Mucosa of descending colon (tissue), 3 donors: Measurements from ENCODE around the gene LATS2. TPM values are rescaled to one million over a fixed set of nuclear protein-coding genes. Genes with fewer than 3 reads are reported as not detected.
"Not testable (repeated sequence)": the region's sequence is repeated elsewhere in the genome, so short reads cannot be mapped to it uniquely, and the experiment has no call there.

Experiments used
- ATAC-seq: fragments of 200-7000 bp; cut with Tn5 transposase; one replicate; pipeline ENCODE4 v1.9.1; 2020; ENCODE audit warnings: mild to moderate bottlenecking, moderate library complexity
- DNase-seq, 3 donors: peaks; one replicate each; pipeline ENCODE4 v3.0.0-alpha.2; 2020
- H3K36me3 ChIP-seq: fragments of 200-600 bp; one replicate; pipeline ENCODE4 v1.8.0; 2021; ENCODE audit warnings: low read depth, mild to moderate bottlenecking
- H3K4me1 ChIP-seq: fragments of 200-600 bp; one replicate; pipeline ENCODE4 v1.8.0; 2021; ENCODE audit warnings: low read depth, mild to moderate bottlenecking
- H3K4me3 ChIP-seq: fragments of 200-600 bp; one replicate; pipeline ENCODE4 v1.8.0; 2021; ENCODE audit warnings: mild to moderate bottlenecking
- H3K9me3 ChIP-seq: fragments of 200-600 bp; one replicate; pipeline ENCODE4 v1.8.0; 2021; ENCODE audit warnings: mild to moderate bottlenecking
- CTCF ChIP-seq: fragments of 200-600 bp; IDR thresholded peaks from one replicate; pipeline ENCODE4 v1.8.0; 2022; ENCODE audit warnings: antibody characterized with exemption, mild to moderate bottlenecking
- intact Hi-C, 2 donors: fragments of 100-400 bp; cut with DNase I in 1 of 2; cut with micrococcal nuclease in 1 of 2; formaldehyde crosslinking; loops; one replicate each; pipeline versions ENCODE4 v1.11.0 to v1.11.1; 2022; cut with DNase I, micrococcal nuclease
- total RNA-seq, 3 donors: library from RNA; stranded (reverse); fragmentation: NEBNext Ultra II Directional in 2 of 3; extraction: Animal tissue kit (Norgen Biotek cat#: 25700) in 2 of 3; gene quantifications; one replicate each; pipeline versions ENCODE4 v1.2.1 to v1.2.4, GENCODE V29; 2021 to 2023
- donor health status: DM: no; HTN: no; CAD: no; lungs with moderate emphysema.
- donor health status: DM: no; HTN: no; CAD: no.
- donor health status: DM: no; HTN: yes; CAD: no.

LATS2 gene
- total RNA-seq, 3 donors from 2014 or later = 9.1 to 25.9 (median 10.3) TPM

GRCh38 chr13:20960663-20961309 lies 100.6 kb downstream of the LATS2 start:
- ATAC-seq = peak; percentile 59
- no peaks in the 10 kb centered on the region for H3K36me3 ChIP-seq
- H3K4me1 ChIP-seq = no peaks in the 10 kb centered on the region
- peak in 2 of 3 donors; percentile 36 to 38 for DNase-seq
- TF ChIP-seq CTCF = no peak
- no peak overlapping the region for H3K4me3 ChIP-seq
- intact Hi-C loops = no loop called here
- no peaks in the 10 kb centered on the region for H3K9me3 ChIP-seq

GRCh38 chr13:20957049-20957620 lies 104.3 kb downstream of the LATS2 start:
- H3K4me3 ChIP-seq, ATAC-seq, H3K36me3 ChIP-seq, H3K4me1 ChIP-seq, DNase-seq, H3K9me3 ChIP-seq, intact Hi-C loops: not testable (repeated sequence)

- Histone ChIP-seq H3K4me1 (no peaks in the 10 kb centered on the region), H3K4me3 (no peak overlapping the region), H3K9me3 (no peaks in the 10 kb centered on the region), H3K36me3 (no peaks in the 10 kb centered on the region)
- intact Hi-C loops = no loop called here
- ATAC-seq (no peak), DNase-seq (no peak)
- TF ChIP-seq CTCF = no peak
Measured at GRCh38 chr13:20955496-20955895, 105.9 kb downstream of the LATS2 start.

GRCh38 chr13:20953245-20953931 lies 108.0 kb downstream of the LATS2 start:
- TF ChIP-seq CTCF = no peak
- ATAC-seq = no peak
- H3K9me3 ChIP-seq = no peaks in the 10 kb centered on the region

GRCh38 chr13:20952838-20953237 lies 108.5 kb downstream of the LATS2 start:
- ATAC-seq = no peak
- TF ChIP-seq CTCF = no peak
- Histone ChIP-seq H3K36me3 (no peaks in the 10 kb centered on the region), H3K9me3 (no peaks in the 10 kb centered on the region), H3K4me1 (no peaks in the 10 kb centered on the region), H3K4me3 (no peak overlapping the region)
- intact Hi-C loops = no loop called here
- DNase-seq = no peak

More at GRCh38 chr13:20953245-20953931, 108.0 kb downstream of the LATS2 start:
- Histone ChIP-seq H3K4me3 (no peak overlapping the region), H3K4me1 (no peaks in the 10 kb centered on the region), H3K36me3 (no peaks in the 10 kb centered on the region)
- no peak for DNase-seq
- intact Hi-C loops = no loop called here

GRCh38 chr13:20948001-20948400 lies 113.4 kb downstream of the LATS2 start:
- intact Hi-C loops, ATAC-seq, H3K9me3 ChIP-seq, DNase-seq, H3K36me3 ChIP-seq, H3K4me1 ChIP-seq, H3K4me3 ChIP-seq: not testable (repeated sequence)
